Right renal cortex interstitium (tissue), 3 donors: Measurements from ENCODE around the gene LIMD2. TPM values are rescaled to one million over a fixed set of nuclear protein-coding genes. Genes with fewer than 3 reads are reported as not detected.

Experiments
- DNase-seq, 3 donors: peaks; one replicate each; pipeline ENCODE4 v3.0.0-alpha.2; 2013; ENCODE audit warnings: low read depth in 3 of 3, low spot score in 2 of 3
- polyA plus RNA-seq, 3 donors: library from polyadenylated mRNA; unstranded; fragments of 120-200 nt; gene quantifications; one replicate each; pipeline ENCODE4 v1.2.1, GENCODE V29; 2013; ENCODE audit not compliant: insufficient read length in 3 of 3

LIMD2 gene
- polyA plus RNA-seq, 3 donors, result 21.5 to 23.1 (median 22.3) TPM

- no peak for DNase-seq
Observed at GRCh38 chr17:63685041-63685440, 14.9 kb downstream of the LIMD2 start.

- no peak for DNase-seq
Observed at GRCh38 chr17:63682981-63683380, 16.9 kb downstream of the LIMD2 start.

- no peak for DNase-seq
Observed at GRCh38 chr17:63682441-63682840, 17.5 kb downstream of the LIMD2 start.

- DNase-seq, result no peak
Observed at GRCh38 chr17:63681530-63681929, 18.4 kb downstream of the LIMD2 start.

GRCh38 chr17:63680700-63681099 lies 19.2 kb downstream of the LIMD2 start:
- DNase-seq, result no peak

- no peak for DNase-seq
Observed at GRCh38 chr17:63679214-63679613, 20.7 kb downstream of the LIMD2 start.

GRCh38 chr17:63676584-63676983 lies 23.3 kb downstream of the LIMD2 start:
- no peak for DNase-seq

- DNase-seq, result peak in 2 of 3 donors; percentile 44 to 57
Observed at GRCh38 chr17:63675607-63676546, 24.0 kb downstream of the LIMD2 start.

GRCh38 chr17:63675231-63675606 lies 24.7 kb downstream of the LIMD2 start:
- DNase-seq, result no peak

GRCh38 chr17:63672856-63673255 lies 27.1 kb downstream of the LIMD2 start:
- DNase-seq, result no peak

GRCh38 chr17:63665527-63666214 lies 34.3 kb downstream of the LIMD2 start:
- DNase-seq, result no peak

GRCh38 chr17:63659850-63660249 lies 40.1 kb downstream of the LIMD2 start:
- DNase-seq, result no peak

- no peak for DNase-seq
Observed at GRCh38 chr17:63658366-63658765, 41.6 kb downstream of the LIMD2 start.

- DNase-seq, result no peak
Observed at GRCh38 chr17:63657786-63658185, 42.1 kb downstream of the LIMD2 start.

- DNase-seq, result no peak
Observed at GRCh38 chr17:63653050-63653449, 46.9 kb downstream of the LIMD2 start.

- DNase-seq, result no peak
Observed at GRCh38 chr17:63652106-63652505, 47.8 kb downstream of the LIMD2 start.

- no peak for DNase-seq
Observed at GRCh38 chr17:63649813-63650212, 50.1 kb downstream of the LIMD2 start.

GRCh38 chr17:63647936-63648335 lies 52.0 kb downstream of the LIMD2 start:
- DNase-seq, result no peak

GRCh38 chr17:63647065-63647725 lies 52.7 kb downstream of the LIMD2 start:
- DNase-seq, result no peak

GRCh38 chr17:63646488-63646806 lies 53.5 kb downstream of the LIMD2 start:
- DNase-seq, result no peak
